Keratinocyte (primary cell): Measurements from ENCODE around the gene MTMR11. TPM values are rescaled to one million over a fixed set of nuclear protein-coding genes. Genes with fewer than 3 reads are reported as not detected.

Experiments used
- DNase-seq: peaks from one replicate; pipeline ENCODE4 v3.0.0-alpha.2; 2011; ENCODE audit warnings: low read depth, missing footprints, low spot score
- FAIRE-seq: peaks from 2 replicates; lab custom pipeline; 2011; peaks lifted over from hg19 to GRCh38; lab: Jason Lieb, UNC
- H2AFZ ChIP-seq: 2 replicates; pipeline ENCODE4 v1.6.0; 2012; ENCODE audit warnings: low read length, control low read depth, inconsistent platforms; ENCODE audit not compliant: control insufficient read depth
- H3K27ac ChIP-seq: 2 replicates; pipeline ENCODE4 v1.5.1; 2011; ENCODE audit warnings: low read length; ENCODE audit not compliant: control insufficient read depth, insufficient read depth
- H3K27me3 ChIP-seq: 3 replicates; pipeline ENCODE4 v1.6.0; 2011; ENCODE audit warnings: low read length; ENCODE audit not compliant: control insufficient read depth, insufficient read depth; ENCODE audit errors: extremely low read depth
- H3K36me3 ChIP-seq, 2 experiments: 2 replicates in 1 of 2; 3 replicates in 1 of 2; pipeline ENCODE4 v1.5.1; 2011; ENCODE audit warnings: low read length in 2 of 2, mild to moderate bottlenecking in 1 of 2; ENCODE audit not compliant: control insufficient read depth in 2 of 2, insufficient read depth in 2 of 2; ENCODE audit errors: extremely low read depth in 1 of 2
- H3K4me1 ChIP-seq: 3 replicates; pipeline ENCODE4 v1.5.1; 2011; ENCODE audit warnings: low read length; ENCODE audit not compliant: control insufficient read depth, insufficient read depth; ENCODE audit errors: extremely low read depth
- H3K4me2 ChIP-seq: 3 replicates; pipeline ENCODE4 v1.6.0; 2011; ENCODE audit warnings: low read depth, low read length; ENCODE audit not compliant: control insufficient read depth, insufficient read depth; ENCODE audit errors: extremely low read depth
- H3K4me3 ChIP-seq, 3 experiments: fragments of 200-600 bp in 1 of 3; sonication (generic) in 1 of 3; 2 replicates in 2 of 3; 3 replicates in 1 of 3; pipeline ENCODE4 v1.5.1; 2011 to 2016; ENCODE audit warnings: low read length in 3 of 3, mild to moderate bottlenecking in 3 of 3, control low read depth in 2 of 3, inconsistent platforms in 1 of 3, low read depth in 1 of 3, mixed read lengths in 1 of 3, mixed run types in 1 of 3, moderate library complexity in 1 of 3; ENCODE audit not compliant: control insufficient read depth in 2 of 3, insufficient read depth in 2 of 3; ENCODE audit errors: extremely low read depth in 1 of 3
- H3K79me2 ChIP-seq: 2 replicates; pipeline ENCODE4 v1.6.0; 2012; ENCODE audit warnings: low read length; ENCODE audit not compliant: control insufficient read depth, insufficient read depth
- H3K9ac ChIP-seq: 3 replicates; pipeline ENCODE4 v1.6.0; 2011; ENCODE audit warnings: low read length; ENCODE audit not compliant: control insufficient read depth, insufficient read depth; ENCODE audit errors: extremely low read depth
- H3K9me1 ChIP-seq: 3 replicates; pipeline ENCODE4 v1.6.0; 2011; ENCODE audit warnings: low read length; ENCODE audit not compliant: control insufficient read depth, insufficient read depth; ENCODE audit errors: extremely low read depth
- H3K9me3 ChIP-seq: 2 replicates; pipeline ENCODE4 v1.5.1; 2012; ENCODE audit warnings: low read depth, low read length; ENCODE audit not compliant: control insufficient read depth
- H4K20me1 ChIP-seq: 3 replicates; pipeline ENCODE4 v1.6.0; 2011; ENCODE audit warnings: low read length; ENCODE audit not compliant: control insufficient read depth, insufficient read depth; ENCODE audit errors: extremely low read depth
- CTCF ChIP-seq, 3 experiments: IDR thresholded peaks in 1 of 3; conservative IDR thresholded peaks in 1 of 3; optimal IDR thresholded peaks in 1 of 3; 2 replicates in 2 of 3; 3 replicates in 1 of 3; pipeline versions ENCODE3 to v1.5.1; 2011; ENCODE audit warnings: low read length in 3 of 3, mild to moderate bottlenecking in 3 of 3, moderate library complexity in 2 of 3, control low read depth in 1 of 3, inconsistent platforms in 1 of 3; ENCODE audit not compliant: insufficient read depth in 2 of 3; ENCODE audit errors: extremely low read depth in 1 of 3
- EZH2 ChIP-seq: IDR thresholded peaks from one replicate; pipeline ENCODE4 v1.6.1; 2012; ENCODE audit warnings: inconsistent platforms, mild to moderate bottlenecking, low read length, moderate library complexity
- dilution Hi-C: fragments of 300-500 bp; cut with MboI; formaldehyde crosslinking; loops from one replicate; pipeline ENCODE4 v1.7.0; 2020; ENCODE audit warnings: low sequenced_read_pairs; ENCODE audit not compliant: extremely low pct_ligation_motif_present
- polyA plus RNA-seq, 5 experiments: library from polyadenylated mRNA; depleted of rRNA in 3 of 5; stranded (reverse) in 3 of 5; stranded (forward) in 1 of 5; unstranded in 1 of 5; fragments of >200 nt; gene quantifications; 1 replicate in 1 of 5; 2 replicates in 3 of 5; 3 replicates in 1 of 5; pipeline versions ENCODE4 v1.2.1 to v1.2.3, GENCODE V29; 2011 to 2012; ENCODE audit warnings: missing spikeins in 2 of 5, low read depth in 1 of 5, low replicate concordance in 1 of 5

MTMR11 gene
- polyA plus RNA-seq, 1 donor (not counting 4 experiments of a cell fraction or from before 2014, with no cell fraction given), result 11.8 TPM

GRCh38 chr1:149977345-149977744, 40.7 kb upstream of the MTMR11 start:
- dilution Hi-C loops, result no loop called here
- peaks cover 9 to 10% of the 10 kb centered on the region in 2 experiments for H3K36me3 ChIP-seq
- H3K9me1 ChIP-seq, result no peaks in the 10 kb centered on the region
- H3K9me3 ChIP-seq, result no peaks in the 10 kb centered on the region
- H3K9ac ChIP-seq, result no peak overlapping the region
- no peak overlapping the region for H2AFZ ChIP-seq
- H3K4me1 ChIP-seq, result peaks cover 11% of the 10 kb centered on the region
- TF ChIP-seq CTCF (optimal IDR thresholded peaks at IDR 0.05 in 1 of 3, IDR thresholded peaks at IDR 0.05 in 1 of 3, conservative IDR thresholded peaks at IDR 0.05 in 1 of 3; ENCODE audit: extremely low read depth in 1 of 3, insufficient read depth in 2 of 3, low read length in 3 of 3), result no peak
- no peak for TF ChIP-seq EZH2
- H3K79me2 ChIP-seq, result peaks cover 13% of the 10 kb centered on the region
- DNase-seq (no peak), FAIRE-seq (no peak)
- H3K4me2 ChIP-seq, result no peak overlapping the region
- no peaks in the 10 kb centered on the region for H3K27me3 ChIP-seq
- no peaks in the 10 kb centered on the region for H4K20me1 ChIP-seq
- H3K27ac ChIP-seq, result no peak overlapping the region
- H3K4me3 ChIP-seq, result no peak overlapping the region

- TF ChIP-seq EZH2, result no peak
- TF ChIP-seq CTCF (optimal IDR thresholded peaks at IDR 0.05 in 1 of 3, IDR thresholded peaks at IDR 0.05 in 1 of 3, conservative IDR thresholded peaks at IDR 0.05 in 1 of 3; ENCODE audit: extremely low read depth in 1 of 3, insufficient read depth in 2 of 3, low read length in 3 of 3), result no peak
- Histone ChIP-seq H3K36me3 (peaks cover 17 to 21% of the 10 kb centered on the region in 2 experiments), H2AFZ (no peak overlapping the region), H3K9me1 (no peaks in the 10 kb centered on the region), H3K9ac (no peak overlapping the region), H3K9me3 (no peaks in the 10 kb centered on the region), H3K4me2 (no peak overlapping the region), H3K4me3 (no peak overlapping the region), H3K4me1 (no peaks in the 10 kb centered on the region), H4K20me1 (no peaks in the 10 kb centered on the region), H3K27ac (no peak overlapping the region), H3K27me3 (no peaks in the 10 kb centered on the region), H3K79me2 (peaks cover 2% of the 10 kb centered on the region)
- FAIRE-seq (no peak), DNase-seq (no peak)
- dilution Hi-C loops, result no loop called here
Measured at GRCh38 chr1:149972547-149972946, 35.9 kb upstream of the MTMR11 start.
